SJSA1 (cell line): ENCODE measurements around the gene EFCAB6. TPM values are rescaled to one million over a fixed set of nuclear protein-coding genes. Genes with fewer than 3 reads are reported as not detected.

Experiments
- DNase-seq, 2 experiments: peaks; one replicate each; pipeline ENCODE4 v3.0.0-alpha.2; 2015 to 2020; ENCODE audit warnings: low spot score in 2 of 2, low read depth in 1 of 2
- H3K27ac ChIP-seq: fragments of 250-450 bp; sonication (Bioruptor Pico); 2 replicates; pipeline ENCODE4 v1.5.1; 2020; ENCODE audit warnings: mild to moderate bottlenecking, moderate library complexity
- H3K27me3 ChIP-seq: fragments of 250-450 bp; sonication (Bioruptor Pico); replicated peaks from 2 replicates; pipeline ENCODE4 v1.5.1; 2020; ENCODE audit warnings: mild to moderate bottlenecking, moderate library complexity
- H3K36me3 ChIP-seq: fragments of 250-450 bp; sonication (Bioruptor Pico); 2 replicates; pipeline ENCODE4 v1.5.1; 2020; ENCODE audit warnings: mild to moderate bottlenecking
- H3K4me1 ChIP-seq: fragments of 250-450 bp; sonication (Bioruptor Pico); replicated peaks from 2 replicates; pipeline ENCODE4 v1.6.1; 2021; ENCODE audit warnings: mild to moderate bottlenecking
- H3K4me3 ChIP-seq: fragments of 250-450 bp; sonication (Bioruptor Pico); 2 replicates; pipeline ENCODE4 v1.5.1; 2020; ENCODE audit warnings: mild to moderate bottlenecking
- H3K9me3 ChIP-seq: fragments of 250-450 bp; sonication (Bioruptor Pico); replicated peaks from 2 replicates; pipeline ENCODE4 v1.5.1; 2020; ENCODE audit warnings: mild to moderate bottlenecking
- total RNA-seq: library from RNA; depleted of rRNA; stranded (reverse); fragments of >200 nt; shearing (Covaris generic); gene quantifications from 2 replicates; pipeline ENCODE4 v1.2.3, GENCODE V29; 2014; rRNA removed

Gene EFCAB6
- total RNA-seq = 0.50 TPM in 1 of 2 replicates, not detected in the other

GRCh38 chr22:43812149-43812842 is at the start of gene EFCAB6:
TSS of gene EFCAB6 (minus strand) at chr22:43812305. CDS start at chr22:43782318, 29,987 bp downstream.
- no peaks in the 10 kb centered on the region for H3K36me3 ChIP-seq
- H3K4me3 ChIP-seq = peak within 1 kb of the TSS; percentile 53
- peak; percentile 91 to 93 for DNase-seq
- H3K4me1 ChIP-seq = peaks cover 9% of the 10 kb centered on the region
- peak within 1 kb of the TSS; percentile 68 for H3K27ac ChIP-seq
- H3K9me3 ChIP-seq = no peaks in the 10 kb centered on the region
- no peaks in the 10 kb centered on the region for H3K27me3 ChIP-seq

- H3K4me3 ChIP-seq = no peak overlapping the region
- H3K4me1 ChIP-seq = peaks cover 3% of the 10 kb centered on the region; the same call in 1 of the 2 replicates
- peaks cover 45% of the 10 kb centered on the region for H3K27me3 ChIP-seq
- no peaks in the 10 kb centered on the region for H3K9me3 ChIP-seq
- no peaks in the 10 kb centered on the region for H3K36me3 ChIP-seq
- no peak overlapping the region for H3K27ac ChIP-seq
- no peak for DNase-seq
These were observed 49.4 kb upstream of the EFCAB6 start for GRCh38 chr22:43861529-43861928.

GRCh38 chr22:43860831-43861230 is 48.7 kb upstream of the EFCAB6 start:
- peaks cover 41% of the 10 kb centered on the region for H3K27me3 ChIP-seq
- H3K4me3 ChIP-seq = no peak overlapping the region
- DNase-seq = no peak
- H3K27ac ChIP-seq = no peak overlapping the region
- peaks cover 3% of the 10 kb centered on the region; the same call in 1 of the 2 replicates for H3K4me1 ChIP-seq
- no peaks in the 10 kb centered on the region for H3K9me3 ChIP-seq
- H3K36me3 ChIP-seq = no peaks in the 10 kb centered on the region

GRCh38 chr22:43860126-43860525 is 48.0 kb upstream of the EFCAB6 start:
- no peak for DNase-seq
- Histone ChIP-seq H3K4me1 (peaks cover 3% of the 10 kb centered on the region; the same call in 1 of the 2 replicates), H3K36me3 (no peaks in the 10 kb centered on the region), H3K9me3 (no peaks in the 10 kb centered on the region), H3K27ac (no peak overlapping the region), H3K27me3 (peaks cover 36% of the 10 kb centered on the region), H3K4me3 (no peak overlapping the region)

- Histone ChIP-seq H3K36me3 (no peaks in the 10 kb centered on the region), H3K4me3 (no peak overlapping the region), H3K9me3 (no peaks in the 10 kb centered on the region), H3K4me1 (peaks cover 3% of the 10 kb centered on the region; the same call in 1 of the 2 replicates), H3K27ac (no peak overlapping the region), H3K27me3 (peaks cover 35% of the 10 kb centered on the region)
- DNase-seq = no peak
These were observed 47.5 kb upstream of the EFCAB6 start for GRCh38 chr22:43859621-43860020.

- H3K4me3 ChIP-seq = no peak overlapping the region
- no peaks in the 10 kb centered on the region for H3K9me3 ChIP-seq
- H3K27me3 ChIP-seq = peaks cover 30% of the 10 kb centered on the region
- DNase-seq = no peak
- peaks cover 3% of the 10 kb centered on the region; the same call in 1 of the 2 replicates for H3K4me1 ChIP-seq
- no peak overlapping the region for H3K27ac ChIP-seq
- H3K36me3 ChIP-seq = no peaks in the 10 kb centered on the region
These were observed 47.1 kb upstream of the EFCAB6 start for GRCh38 chr22:43859176-43859575.

GRCh38 chr22:43858156-43858895 is 46.2 kb upstream of the EFCAB6 start:
- peaks cover 3% of the 10 kb centered on the region; the same call in 1 of the 2 replicates for H3K4me1 ChIP-seq
- no peak for DNase-seq
- H3K9me3 ChIP-seq = no peaks in the 10 kb centered on the region
- H3K27ac ChIP-seq = no peak overlapping the region
- no peak overlapping the region for H3K4me3 ChIP-seq
- H3K27me3 ChIP-seq = peaks cover 22% of the 10 kb centered on the region
- H3K36me3 ChIP-seq = no peaks in the 10 kb centered on the region

GRCh38 chr22:43857367-43857766 is 45.3 kb upstream of the EFCAB6 start:
- no peak for DNase-seq
- H3K27me3 ChIP-seq = peaks cover 15% of the 10 kb centered on the region

GRCh38 chr22:43855431-43855830 is 43.3 kb upstream of the EFCAB6 start:
- H3K4me3 ChIP-seq = no peak overlapping the region
- H3K27ac ChIP-seq = no peak overlapping the region
- no peaks in the 10 kb centered on the region for H3K36me3 ChIP-seq

More at GRCh38 chr22:43857367-43857766, 45.3 kb upstream of the EFCAB6 start:
- H3K27ac ChIP-seq = no peak overlapping the region
- no peaks in the 10 kb centered on the region; the same call in 1 of the 2 replicates for H3K4me1 ChIP-seq
- no peak overlapping the region for H3K4me3 ChIP-seq
- no peaks in the 10 kb centered on the region for H3K36me3 ChIP-seq
- no peaks in the 10 kb centered on the region for H3K9me3 ChIP-seq

GRCh38 chr22:43854786-43855271 is 42.7 kb upstream of the EFCAB6 start:
- no peaks in the 10 kb centered on the region for H3K9me3 ChIP-seq
- H3K4me1 ChIP-seq = no peaks in the 10 kb centered on the region
- H3K36me3 ChIP-seq = no peaks in the 10 kb centered on the region
- H3K27me3 ChIP-seq = peaks cover 7% of the 10 kb centered on the region
- no peak for DNase-seq
- no peak overlapping the region for H3K27ac ChIP-seq
- no peak overlapping the region for H3K4me3 ChIP-seq

More at GRCh38 chr22:43855431-43855830, 43.3 kb upstream of the EFCAB6 start:
- Histone ChIP-seq H3K4me1 (no peaks in the 10 kb centered on the region), H3K27me3 (peaks cover 9% of the 10 kb centered on the region), H3K9me3 (no peaks in the 10 kb centered on the region)
- no peak for DNase-seq

GRCh38 chr22:43854121-43854785 is 42.1 kb upstream of the EFCAB6 start:
- no peak for DNase-seq
- no peaks in the 10 kb centered on the region for H3K4me1 ChIP-seq
- H3K27me3 ChIP-seq = peaks cover 7% of the 10 kb centered on the region
- no peaks in the 10 kb centered on the region for H3K36me3 ChIP-seq
- H3K4me3 ChIP-seq = no peak overlapping the region
- H3K27ac ChIP-seq = no peak overlapping the region
- H3K9me3 ChIP-seq = no peaks in the 10 kb centered on the region

GRCh38 chr22:43853328-43853931 is 41.3 kb upstream of the EFCAB6 start:
- Histone ChIP-seq H3K27ac (no peak overlapping the region), H3K36me3 (no peaks in the 10 kb centered on the region), H3K9me3 (no peaks in the 10 kb centered on the region), H3K4me1 (no peaks in the 10 kb centered on the region), H3K4me3 (no peak overlapping the region), H3K27me3 (peaks cover 11% of the 10 kb centered on the region)
- DNase-seq = no peak

- DNase-seq = no peak
These were observed 40.6 kb upstream of the EFCAB6 start for GRCh38 chr22:43852573-43853327.

More at GRCh38 chr22:43852573-43853327, 40.6 kb upstream of the EFCAB6 start:
- Histone ChIP-seq H3K9me3 (no peaks in the 10 kb centered on the region), H3K36me3 (no peaks in the 10 kb centered on the region), H3K27me3 (peaks cover 11% of the 10 kb centered on the region), H3K4me1 (no peaks in the 10 kb centered on the region), H3K4me3 (no peak overlapping the region), H3K27ac (no peak overlapping the region)
